GM18526 (cell line): ENCODE measurements around the gene TCTA.

ENCODE experiments used
- POLR2A ChIP-seq: IDR thresholded peaks from 3 replicates; pipeline ENCODE4 v1.6.1; 2011; ENCODE audit not compliant: insufficient read length; ENCODE audit errors: extremely low read depth

TCTA gene

DNA sequence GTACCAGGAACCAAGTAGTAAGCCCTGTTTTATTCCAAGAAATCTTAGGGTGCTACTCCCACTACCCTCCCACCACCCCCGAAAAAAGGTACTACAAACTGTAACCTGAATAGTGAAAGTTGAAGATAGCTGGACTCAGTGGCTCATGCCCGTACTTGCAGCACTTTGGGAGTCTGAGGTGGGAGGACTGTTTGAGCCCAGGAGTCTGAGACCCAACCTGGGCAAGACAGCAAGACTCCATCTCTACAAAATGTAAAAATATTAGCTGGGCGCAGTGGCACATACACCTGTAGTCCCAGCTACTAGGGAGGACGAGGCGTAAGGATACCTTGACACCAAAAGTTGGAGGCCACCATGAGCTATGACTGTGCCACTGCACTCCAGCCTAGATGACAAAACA, 8.3 kb upstream of the TCTA start:
- TF ChIP-seq POLR2A = no peak

DNA sequence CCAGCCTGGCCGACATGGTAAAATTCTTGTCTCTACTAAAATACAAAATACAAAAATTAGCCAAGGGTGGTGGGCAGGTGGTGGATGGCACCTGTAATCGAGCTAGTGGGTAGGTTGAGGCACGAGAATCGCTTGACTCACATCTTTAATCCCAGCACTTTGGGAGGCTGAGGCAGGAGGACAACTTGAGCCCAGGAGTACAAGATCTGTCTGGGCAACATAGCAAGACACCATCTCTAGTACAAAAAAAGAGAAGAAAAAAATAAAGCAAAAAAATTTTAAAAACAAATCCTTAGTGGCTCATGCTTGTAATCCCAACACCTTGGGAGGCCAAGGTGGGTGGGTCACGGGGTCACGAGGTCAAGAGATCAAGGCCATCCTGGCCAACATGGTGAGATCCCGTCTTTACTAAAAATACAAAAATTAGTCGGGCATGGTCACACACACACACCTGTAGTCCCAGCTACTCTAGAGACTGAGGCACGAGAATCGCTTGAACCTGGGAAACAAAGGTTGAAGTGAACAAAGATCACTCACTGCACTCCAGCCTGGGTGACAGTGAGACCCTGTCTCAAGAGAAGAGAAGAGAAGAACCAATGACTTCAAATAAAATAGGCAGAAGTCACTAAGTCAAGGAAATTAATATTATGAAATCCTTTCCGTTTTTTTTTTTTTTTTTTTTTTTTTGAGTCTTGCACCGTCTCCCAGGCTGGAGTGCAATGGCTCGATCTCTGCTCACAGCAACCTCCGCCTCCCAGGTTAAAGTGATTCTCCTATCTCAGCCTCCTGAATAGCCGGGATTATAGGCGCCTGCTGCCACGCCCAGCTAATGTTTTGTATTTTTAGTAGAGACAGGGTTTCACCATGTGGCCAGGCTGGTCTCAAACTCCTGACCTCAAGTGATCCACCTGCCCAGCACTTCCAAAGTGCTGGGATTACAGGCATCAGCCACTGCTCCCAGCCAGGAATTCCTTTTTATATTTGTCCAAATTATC, 5.4 kb upstream of the TCTA start:
- no peak for TF ChIP-seq POLR2A

DNA sequence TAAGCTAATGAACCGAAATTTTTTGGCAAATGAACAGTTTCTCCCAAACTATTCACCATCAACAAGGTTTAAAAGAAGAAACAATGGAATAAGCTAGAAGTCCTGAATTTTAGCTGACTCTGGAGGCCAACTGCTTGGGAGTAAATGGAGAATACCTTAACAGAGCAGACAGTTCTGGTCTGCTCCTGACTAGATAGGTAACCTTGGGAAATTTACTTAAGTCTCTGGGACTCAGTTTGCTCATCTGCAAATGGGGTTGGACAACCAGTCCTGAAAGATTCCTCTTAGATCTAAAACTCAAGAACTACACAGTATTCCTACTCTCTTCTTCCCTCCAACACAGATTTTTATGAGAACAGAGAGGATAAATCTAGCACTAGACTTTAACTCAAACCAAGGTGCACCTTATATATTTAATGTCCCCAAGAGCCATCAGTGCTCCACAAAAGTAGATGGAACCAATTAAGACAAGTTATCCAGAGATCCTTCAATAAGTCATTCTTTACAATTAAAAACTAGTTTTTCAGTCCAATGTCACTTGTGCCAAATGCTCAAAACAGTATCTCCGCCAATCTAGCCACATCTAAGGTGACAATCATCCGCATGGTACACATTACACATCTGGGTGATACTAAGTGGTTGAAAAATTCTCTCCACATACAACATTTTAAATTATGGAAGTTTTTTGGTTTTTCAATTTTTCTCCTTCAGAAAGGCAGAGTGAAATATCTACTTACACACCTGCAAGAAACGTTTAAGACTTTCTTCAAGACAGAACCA, 2.0 kb upstream of the TCTA start:
- TF ChIP-seq POLR2A = no peak

DNA sequence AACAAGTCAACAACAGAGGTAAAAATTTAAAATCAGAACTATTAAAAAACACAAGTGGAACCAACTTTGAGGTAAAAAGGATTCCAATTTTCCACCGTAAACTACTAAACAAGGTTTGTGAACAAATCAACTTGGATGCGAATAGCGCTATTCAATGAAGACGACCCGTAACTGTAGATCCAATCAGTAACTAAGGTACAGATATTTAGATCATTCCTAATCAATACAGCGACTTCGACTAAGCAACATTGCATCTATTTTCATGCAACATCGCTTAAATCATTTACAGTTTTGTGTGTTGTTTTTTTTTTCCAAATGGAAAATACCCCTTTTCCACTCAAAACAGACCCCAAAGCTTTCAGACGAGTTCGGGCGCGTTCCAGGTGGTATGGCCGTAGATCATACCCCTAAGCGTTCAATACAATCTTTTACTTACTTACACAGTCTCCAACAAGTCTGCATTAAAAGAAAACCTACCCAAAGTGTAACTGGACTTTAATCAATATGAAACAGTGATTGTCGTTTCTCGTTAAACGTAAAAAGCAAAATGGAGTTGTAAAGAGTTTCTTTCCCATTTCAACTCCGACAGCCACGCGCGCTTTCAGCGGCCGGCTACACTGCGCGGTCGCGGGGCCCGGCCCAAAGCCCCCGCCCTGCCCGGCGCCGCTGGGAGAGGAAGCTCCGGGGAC, 1.2 kb upstream of the TCTA start:
- TF ChIP-seq POLR2A = no peak

DNA sequence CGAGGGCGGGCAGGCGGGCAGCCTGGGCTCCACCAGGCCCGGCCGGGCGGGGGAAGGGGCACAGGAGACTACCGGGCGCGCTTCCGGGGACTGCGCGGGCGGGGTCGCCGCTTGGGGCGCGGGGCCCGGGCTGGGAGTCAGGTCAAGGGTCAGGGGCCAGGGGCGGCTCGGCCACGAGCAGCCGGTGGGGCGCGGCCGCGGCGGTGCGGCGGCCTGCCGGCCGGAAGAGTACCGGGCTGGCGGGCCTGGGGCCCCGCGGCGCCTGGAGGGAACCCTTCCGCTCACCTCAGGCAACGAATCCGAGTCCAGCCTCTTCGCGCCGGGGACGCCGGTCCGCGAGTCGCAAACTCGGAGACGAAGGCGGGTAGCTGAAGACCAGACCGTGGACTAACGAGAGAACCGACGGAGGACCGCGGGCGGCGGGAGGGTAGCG, 672 bp upstream of the TCTA start:
- no peak for TF ChIP-seq POLR2A

DNA sequence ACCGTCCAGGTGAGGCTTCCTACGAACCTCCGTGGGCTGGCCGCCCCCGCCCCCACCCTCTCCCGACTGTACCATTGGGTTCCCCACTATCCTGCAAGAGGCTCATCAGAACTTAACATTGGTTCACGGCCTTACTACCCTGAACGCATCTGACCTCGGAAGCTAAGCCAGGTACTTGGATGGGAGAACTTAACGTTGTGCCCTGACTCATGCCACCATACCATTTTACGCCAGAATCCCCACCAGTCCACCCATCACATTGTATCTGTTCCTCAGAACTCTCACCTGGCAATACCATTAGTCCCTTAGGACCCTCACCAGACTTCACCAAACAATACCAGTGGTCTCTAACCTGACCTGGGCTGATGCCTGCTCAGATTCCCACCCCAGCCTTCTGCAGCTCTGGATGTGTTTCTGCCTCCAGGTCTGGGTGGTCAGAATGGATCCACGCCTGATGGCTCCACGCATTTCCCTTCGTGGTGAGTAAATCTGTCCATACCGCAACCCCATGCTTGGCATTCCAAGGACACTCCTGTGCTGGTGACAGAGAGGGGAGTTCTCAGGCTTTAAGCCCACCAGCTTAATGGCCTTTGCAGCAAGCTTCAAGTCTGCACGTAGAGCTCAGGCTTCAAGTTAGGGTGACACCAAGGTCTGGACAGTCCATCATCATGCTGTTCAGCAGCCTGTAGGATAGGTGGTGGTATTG, 562 bp downstream of the TCTA start:
- no peak for TF ChIP-seq POLR2A

GRCh38 chr3:49413338-49413734, 1.1 kb downstream of the TCTA start:
- TF ChIP-seq POLR2A = no peak

- no peak for TF ChIP-seq POLR2A
Measured at GRCh38 chr3:49414753-49415152, 2.5 kb downstream of the TCTA start.

DNA sequence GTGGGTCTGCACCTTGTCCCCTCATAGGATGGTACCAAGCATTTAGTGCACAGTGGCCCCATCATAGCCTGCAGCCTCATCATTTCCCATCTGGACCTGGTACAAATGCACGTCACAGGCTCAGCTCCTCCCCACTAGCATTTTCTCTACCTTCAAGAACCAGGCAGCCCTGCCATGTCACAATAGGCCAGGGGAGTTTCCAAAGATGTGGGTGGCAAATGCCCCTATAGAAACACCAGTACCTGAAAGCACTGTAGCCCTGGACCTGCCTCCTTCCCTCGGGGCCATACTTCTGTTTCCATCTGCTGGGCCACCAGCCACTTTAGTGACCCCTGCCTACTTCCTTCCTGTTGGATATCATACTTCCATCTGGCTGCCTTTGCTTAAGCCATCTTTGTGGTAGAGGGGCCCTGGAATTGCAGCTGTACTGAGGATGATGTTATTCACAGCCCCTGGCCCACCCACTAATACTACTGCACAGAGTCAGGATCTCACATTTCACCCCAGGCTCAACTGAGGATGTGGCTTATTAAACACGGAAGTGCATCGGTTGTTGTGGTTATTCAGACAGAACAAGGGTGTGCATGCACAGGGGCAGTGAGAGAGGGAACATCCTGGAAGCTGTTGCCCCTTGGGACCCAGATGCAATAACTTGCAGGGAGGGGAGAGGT, 3.8 kb downstream of the TCTA start:
- no peak for TF ChIP-seq POLR2A

- no peak for TF ChIP-seq POLR2A
Measured at GRCh38 chr3:49416867-49417266, 4.6 kb downstream of the TCTA start.

- TF ChIP-seq POLR2A = no peak
Measured at GRCh38 chr3:49417516-49418120, 5.4 kb downstream of the TCTA start.

- no peak for TF ChIP-seq POLR2A
Measured at GRCh38 chr3:49421890-49422378, 9.7 kb downstream of the TCTA start.

DNA sequence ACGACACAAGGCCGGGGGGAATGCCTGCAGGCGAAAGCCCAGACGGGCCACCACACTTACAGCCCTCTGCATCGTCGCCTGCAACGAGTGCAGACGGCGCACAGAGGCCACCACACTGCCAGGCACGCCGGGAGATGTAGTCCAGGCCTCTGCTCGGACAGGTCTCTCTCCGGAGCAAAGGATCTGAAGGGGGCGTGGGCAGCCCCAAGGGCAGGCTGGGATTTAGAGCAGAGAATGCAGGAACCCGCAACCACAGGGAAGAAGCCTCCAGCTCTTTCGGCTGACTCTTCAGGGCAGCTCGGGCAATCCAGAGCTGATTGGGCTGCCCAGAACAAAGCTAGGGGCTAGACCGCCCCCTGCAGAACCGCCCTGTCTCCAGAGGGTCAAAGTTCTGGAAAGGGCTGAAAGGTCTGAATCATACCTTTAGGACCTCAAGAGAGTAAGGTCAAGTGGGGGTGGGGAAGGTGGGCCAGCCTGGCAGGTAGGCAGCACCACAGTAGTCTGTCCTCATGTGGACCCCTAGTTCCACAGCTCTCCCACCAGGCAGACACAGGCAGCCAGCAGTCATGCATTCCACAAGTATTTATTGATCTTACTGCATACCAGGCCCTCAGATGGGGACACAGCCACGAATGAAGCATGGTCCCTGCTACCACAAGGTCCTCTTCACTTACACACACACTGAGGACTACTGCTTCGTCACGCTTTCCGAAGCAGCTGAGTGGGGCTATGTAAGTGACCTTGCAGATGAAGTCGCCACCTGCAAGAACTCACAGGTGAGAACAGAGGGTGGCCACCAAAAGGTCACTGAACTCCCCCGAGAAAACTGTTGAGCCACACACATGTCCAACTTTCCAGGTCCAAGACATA, 10.4 kb downstream of the TCTA start, which contains the start of gene AMT:
Gene AMT (minus strand): TSS at position 95 of the 870 bp plus-strand sequence. CDS start 23 bp downstream, at position 72.
- no peak for TF ChIP-seq POLR2A
